ENCODE results near the gene FOXA2. TPM values are rescaled to one million over a fixed set of nuclear protein-coding genes. Genes with fewer than 3 reads are reported as not detected.
A peak's percentile ranks its signal among the peaks of the same experiment; 100 is the strongest.

Gene FOXA2
- total and polyA plus RNA-seq, 2 of the 13 experiments (the other 11 are each of a cell fraction or from before 2014, with no cell fraction given) = 8.8 to 12.2 TPM

- 0 out of 2 replicates have a peak, but pooled peaks have one; percentile 17 for TF ChIP-seq SP4 (CRISPR knock-in tag; IDR thresholded peaks at IDR 0.05)
- peak; percentile 42; the same call in 1 of the 2 replicates for TF ChIP-seq ZNF468 (CRISPR knock-in tag; IDR thresholded peaks at IDR 0.05)
- TF ChIP-seq ZNF878 (CRISPR knock-in tag; IDR thresholded peaks at IDR 0.05) = 0 out of 2 replicates have a peak, but pooled peaks have one; percentile 13
- no peak for TF ChIP-seq PAX8 (CRISPR knock-in tag; IDR thresholded peaks at IDR 0.05; ENCODE audit: borderline replicate concordance)
- peak; percentile 47; the same call in 1 of the 2 replicates for TF ChIP-seq ZBTB20 (CRISPR knock-in tag; IDR thresholded peaks at IDR 0.05; ENCODE audit: borderline replicate concordance, low read depth)
- peak; percentile 62 for TF ChIP-seq MED8 (CRISPR knock-in tag; IDR thresholded peaks at IDR 0.05; ENCODE audit: insufficient replicate concordance)
- TF ChIP-seq, protein P1, sequence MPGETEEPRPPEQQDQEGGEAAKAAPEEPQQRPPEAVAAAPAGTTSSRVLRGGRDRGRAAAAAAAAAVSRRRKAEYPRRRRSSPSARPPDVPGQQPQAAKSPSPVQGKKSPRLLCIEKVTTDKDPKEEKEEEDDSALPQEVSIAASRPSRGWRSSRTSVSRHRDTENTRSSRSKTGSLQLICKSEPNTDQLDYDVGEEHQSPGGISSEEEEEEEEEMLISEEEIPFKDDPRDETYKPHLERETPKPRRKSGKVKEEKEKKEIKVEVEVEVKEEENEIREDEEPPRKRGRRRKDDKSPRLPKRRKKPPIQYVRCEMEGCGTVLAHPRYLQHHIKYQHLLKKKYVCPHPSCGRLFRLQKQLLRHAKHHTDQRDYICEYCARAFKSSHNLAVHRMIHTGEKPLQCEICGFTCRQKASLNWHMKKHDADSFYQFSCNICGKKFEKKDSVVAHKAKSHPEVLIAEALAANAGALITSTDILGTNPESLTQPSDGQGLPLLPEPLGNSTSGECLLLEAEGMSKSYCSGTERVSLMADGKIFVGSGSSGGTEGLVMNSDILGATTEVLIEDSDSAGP (CRISPR knock-in tag; IDR thresholded peaks at IDR 0.05; ENCODE audit: borderline replicate concordance) = 0 out of 2 replicates have a peak, but pooled peaks have one; percentile 15
- peak; percentile 3; the same call in 1 of the 2 replicates for TF ChIP-seq ZNF501 (CRISPR knock-in tag; IDR thresholded peaks at IDR 0.05)
- no peak for TF ChIP-seq ATRX (CRISPR knock-in tag; IDR thresholded peaks at IDR 0.05; ENCODE audit: borderline replicate concordance)
- TF ChIP-seq MTA1 (CRISPR knock-in tag; IDR thresholded peaks at IDR 0.05; ENCODE audit: borderline replicate concordance) = 0 out of 2 replicates have a peak, but pooled peaks have one; percentile 5
- no peak for TF ChIP-seq SNRNP70 (IDR thresholded peaks at IDR 0.05; ENCODE audit: low read depth, low read length)
- TF ChIP-seq SCMH1 (CRISPR knock-in tag; IDR thresholded peaks at IDR 0.05; ENCODE audit: borderline replicate concordance) = no peak
- peak; percentile 41; the same call in 1 of the 2 replicates for TF ChIP-seq TARDBP (CRISPR knock-in tag; IDR thresholded peaks at IDR 0.05)
- TF ChIP-seq ZFP90 (CRISPR knock-in tag; IDR thresholded peaks at IDR 0.05; ENCODE audit: borderline replicate concordance) = peak; percentile 27; the same call in 1 of the 2 replicates
- TF ChIP-seq SOX5 (CRISPR knock-in tag; IDR thresholded peaks at IDR 0.05; ENCODE audit: borderline replicate concordance) = peak; percentile 32; the same call in 1 of the 2 replicates
- TF ChIP-seq CBX5 (CRISPR knock-in tag; IDR thresholded peaks at IDR 0.05; ENCODE audit: borderline replicate concordance) = 0 out of 2 replicates have a peak, but pooled peaks have one; percentile 19
- TF ChIP-seq, protein P2, sequence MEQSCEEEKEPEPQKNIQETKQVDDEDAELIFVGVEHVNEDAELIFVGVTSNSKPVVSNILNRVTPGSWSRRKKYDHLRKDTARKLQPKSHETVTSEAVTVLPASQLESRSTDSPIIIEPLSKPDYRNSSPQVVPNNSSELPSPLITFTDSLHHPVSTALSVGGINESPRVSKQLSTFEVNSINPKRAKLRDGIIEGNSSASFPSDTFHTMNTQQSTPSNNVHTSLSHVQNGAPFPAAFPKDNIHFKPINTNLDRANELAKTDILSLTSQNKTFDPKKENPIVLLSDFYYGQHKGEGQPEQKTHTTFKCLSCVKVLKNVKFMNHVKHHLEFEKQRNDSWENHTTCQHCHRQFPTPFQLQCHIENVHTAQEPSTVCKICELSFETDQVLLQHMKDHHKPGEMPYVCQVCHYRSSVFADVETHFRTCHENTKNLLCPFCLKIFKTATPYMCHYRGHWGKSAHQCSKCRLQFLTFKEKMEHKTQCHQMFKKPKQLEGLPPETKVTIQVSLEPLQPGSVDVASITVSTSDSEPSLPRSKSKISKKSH (CRISPR knock-in tag; IDR thresholded peaks at IDR 0.05; ENCODE audit: borderline replicate concordance) = no peak
- TF ChIP-seq KAT7 (CRISPR knock-in tag; IDR thresholded peaks at IDR 0.05; ENCODE audit: borderline replicate concordance) = peak; percentile 0; the same call in 1 of the 2 replicates
- TF ChIP-seq ZNF704 (CRISPR knock-in tag; IDR thresholded peaks at IDR 0.05; ENCODE audit: borderline replicate concordance) = peak; percentile 47; the same call in 1 of the 2 replicates
- TF ChIP-seq CREB3 (CRISPR knock-in tag; IDR thresholded peaks at IDR 0.05) = 0 out of 2 replicates have a peak, but pooled peaks have one; percentile 21
- peak; percentile 13 for TF ChIP-seq ZNF883 (CRISPR knock-in tag; IDR thresholded peaks at IDR 0.05; ENCODE audit: not compliant biosample characterization)
Measured at GRCh38 chr20:22576733-22577514, 7.4 kb downstream of the FOXA2 start (continued).
